ENCODE results near the gene PDE6D.

- TF ChIP-seq CTCF (IDR thresholded peaks at IDR 0.05; ENCODE audit: low read depth, low read length) = no peak
- TF ChIP-seq EZH2phosphoT487 (IDR thresholded peaks at IDR 0.05; ENCODE audit: low read depth) = no peak
These were observed 65.0 kb downstream of the PDE6D start for GRCh38 chr2:231715988-231716616.

All from OCI-LY3 (cell line).